Esophagus muscularis mucosa (tissue), 4 donors: ENCODE data around the gene TRIM2. TPM values are rescaled to one million over a fixed set of nuclear protein-coding genes. Genes with fewer than 3 reads are reported as not detected.

Source experiments
- DNase-seq: peaks from one replicate; pipeline ENCODE4 v3.0.0-alpha.2; 2017; ENCODE audit errors: extremely low spot score
- H3K27ac ChIP-seq, 4 donors: fragments of 200-600 bp; sonication (generic); replicated peaks in 1 of 4; 1 replicate in 3 of 4; 2 replicates in 1 of 4; pipeline ENCODE4 v1.5.1; 2016 to 2019; ENCODE audit warnings: mild to moderate bottlenecking in 1 of 4
- H3K27me3 ChIP-seq, 4 donors: fragments of 200-600 bp; sonication (generic); one replicate each; pipeline versions ENCODE4 v1.5.1 to v1.6.0; 2016 to 2019
- H3K36me3 ChIP-seq, 4 donors: fragments of 200-600 bp; sonication (generic); one replicate each; pipeline ENCODE4 v1.5.1; 2016 to 2019
- H3K4me1 ChIP-seq, 4 donors: fragments of 200-600 bp; sonication (generic); one replicate each; pipeline ENCODE4 v1.5.1; 2016 to 2019
- H3K4me3 ChIP-seq, 4 donors: fragments of 200-600 bp; sonication (generic); 1 replicate in 2 of 4; 2 replicates in 2 of 4; pipeline ENCODE4 v1.5.1; 2016 to 2019; ENCODE audit warnings: mild to moderate bottlenecking in 4 of 4, moderate library complexity in 1 of 4
- H3K9me3 ChIP-seq, 4 donors: fragments of 200-600 bp; sonication (generic); 1 replicate in 3 of 4; 2 replicates in 1 of 4; pipeline ENCODE4 v1.5.1; 2016 to 2019
- CTCF ChIP-seq, 3 experiments: fragments of 200-600 bp in 2 of 3; fragments of 450-650 bp in 1 of 3; sonication (generic) in 2 of 3; IDR thresholded peaks; one replicate each; pipeline ENCODE4 v1.5.1; 2017 to 2019; ENCODE audit warnings: antibody characterized with exemption in 3 of 3, mild to moderate bottlenecking in 2 of 3, moderate library complexity in 1 of 3
- EP300 ChIP-seq: sonication (generic); formaldehyde crosslinking; IDR thresholded peaks from one replicate; pipeline ENCODE4 v1.6.1; 2017; ENCODE audit warnings: antibody characterized with exemption
- POLR2A ChIP-seq: fragments of 450-650 bp; IDR thresholded peaks from one replicate; pipeline ENCODE4 v1.6.1; 2017; ENCODE audit warnings: antibody characterized with exemption, moderate library complexity, mild to moderate bottlenecking, low read depth
- POLR2AphosphoS5 ChIP-seq, 2 donors: sonication (generic); formaldehyde crosslinking; IDR thresholded peaks; one replicate each; pipeline ENCODE4 v1.6.1; 2017; ENCODE audit warnings: antibody characterized with exemption in 2 of 2
- WGBS: methylation state at CpG from one replicate; pipeline ENCODE4 v1.1.5; 2018; 5-methylcytosine and 5-hydroxymethylcytosine counted together
- intact Hi-C: fragments of 100-400 bp; cut with DNase I; formaldehyde crosslinking; loops from one replicate; pipeline ENCODE4 v1.15.1; 2023
- total RNA-seq, 4 donors: library from RNA; depleted of rRNA; stranded (reverse); fragments of >200 nt; gene quantifications; one replicate each; pipeline versions ENCODE4 v1.1.0 to v1.2.1, GENCODE V29; 2016

TRIM2 gene
- total RNA-seq, 4 donors from 2014 or later: 28.3 to 36.9 (median 30.4) TPM

DNA sequence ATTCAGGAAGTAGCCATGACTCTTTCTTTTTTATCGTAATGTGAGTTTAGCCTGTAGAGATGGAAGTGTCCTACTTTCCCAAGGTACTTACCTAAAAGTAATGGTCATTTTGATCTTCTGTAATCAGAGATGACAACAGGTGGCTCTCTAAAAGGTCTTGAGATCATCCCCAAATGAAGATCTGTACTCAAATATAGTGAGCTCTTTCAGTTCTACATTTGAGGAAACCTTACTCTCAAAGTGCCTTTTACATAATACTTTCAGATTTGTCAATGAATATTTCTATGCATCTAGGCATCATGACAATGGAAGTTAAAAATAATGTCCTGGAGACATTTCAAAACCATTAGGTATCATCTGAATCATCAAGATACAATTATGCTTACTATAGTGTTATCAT is 123.0 kb downstream of the TRIM2 start:
- 92% methylated on average over 1 of the region's 1 CpG for whole genome bisulfite sequencing
- Histone ChIP-seq H3K36me3 (peaks cover 0 to 64% (median 32%) of the 10 kb centered on the region in 4 donors), H3K4me1 (no peaks in the 10 kb centered on the region), H3K4me3 (no peak overlapping the region), H3K9me3 (no peaks in the 10 kb centered on the region), H3K27ac (no peak overlapping the region), H3K27me3 (no peaks in the 10 kb centered on the region)
- TF ChIP-seq EP300: no peak
- TF ChIP-seq POLR2A: no peak
- no peak for TF ChIP-seq POLR2AphosphoS5 (IDR thresholded peaks at IDR 0.05)
- TF ChIP-seq CTCF (IDR thresholded peaks at IDR 0.05): no peak
- no peak for DNase-seq
- intact Hi-C loops: no loop called here

DNA sequence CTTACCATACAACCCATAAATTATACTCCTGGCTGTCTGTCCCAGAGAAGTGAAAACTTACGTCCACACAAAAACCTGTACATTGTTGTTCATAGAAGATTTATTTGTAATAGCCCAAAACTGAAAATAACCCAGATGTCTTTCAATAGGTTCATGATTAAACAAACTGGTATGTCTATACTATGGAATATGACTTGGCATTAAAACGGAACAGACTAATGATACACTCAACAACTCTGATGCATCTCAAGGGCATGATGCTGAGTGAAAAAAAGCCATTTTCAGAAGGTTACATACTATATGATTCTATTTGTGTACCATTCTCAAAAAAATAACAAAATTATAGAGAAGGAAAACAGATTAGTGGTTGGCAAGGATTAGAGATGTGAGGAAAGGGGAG is 128.7 kb downstream of the TRIM2 start:
- WGBS: 93% methylated on average over 2 of the region's 2 CpGs
- H3K36me3 ChIP-seq: peaks cover 0 to 65% (median 17%) of the 10 kb centered on the region in 4 donors

GRCh38 chr4:153333874-153334273 is 129.6 kb downstream of the TRIM2 start:
- DNase-seq: no peak
- H3K27me3 ChIP-seq: no peaks in the 10 kb centered on the region
- H3K4me3 ChIP-seq: no peak overlapping the region
- no peak overlapping the region for H3K27ac ChIP-seq
- intact Hi-C loops: no loop called here
- peaks cover 0 to 59% (median 14%) of the 10 kb centered on the region in 4 donors for H3K36me3 ChIP-seq
- H3K4me1 ChIP-seq: no peaks in the 10 kb centered on the region
- no peaks in the 10 kb centered on the region for H3K9me3 ChIP-seq
- TF ChIP-seq EP300 (no peak), CTCF (IDR thresholded peaks at IDR 0.05) (no peak), POLR2AphosphoS5 (IDR thresholded peaks at IDR 0.05) (no peak), POLR2A (no peak)

More for the DNA sequence above, 128.7 kb downstream of the TRIM2 start:
- H3K27ac ChIP-seq: no peak overlapping the region
- H3K4me1 ChIP-seq: no peaks in the 10 kb centered on the region
- TF ChIP-seq POLR2A: no peak
- no peaks in the 10 kb centered on the region for H3K27me3 ChIP-seq
- H3K4me3 ChIP-seq: no peak overlapping the region
- no peak for DNase-seq
- intact Hi-C loops: no loop called here
- H3K9me3 ChIP-seq: no peaks in the 10 kb centered on the region

- no peaks in the 10 kb centered on the region for H3K27me3 ChIP-seq
- H3K27ac ChIP-seq: no peak overlapping the region
- no peaks in the 10 kb centered on the region for H3K4me1 ChIP-seq
- no peak overlapping the region for H3K4me3 ChIP-seq
- no peaks in the 10 kb centered on the region for H3K9me3 ChIP-seq
- no peak for DNase-seq
- H3K36me3 ChIP-seq: peaks cover 0 to 46% (median 8%) of the 10 kb centered on the region in 4 donors
- TF ChIP-seq CTCF (IDR thresholded peaks at IDR 0.05) (no peak), POLR2AphosphoS5 (IDR thresholded peaks at IDR 0.05) (no peak), POLR2A (no peak), EP300 (no peak)
- intact Hi-C loops: no loop called here
- WGBS: 80% methylated on average over 4 of the region's 4 CpGs
Observed at GRCh38 chr4:153335665-153336064, 131.4 kb downstream of the TRIM2 start.

DNA sequence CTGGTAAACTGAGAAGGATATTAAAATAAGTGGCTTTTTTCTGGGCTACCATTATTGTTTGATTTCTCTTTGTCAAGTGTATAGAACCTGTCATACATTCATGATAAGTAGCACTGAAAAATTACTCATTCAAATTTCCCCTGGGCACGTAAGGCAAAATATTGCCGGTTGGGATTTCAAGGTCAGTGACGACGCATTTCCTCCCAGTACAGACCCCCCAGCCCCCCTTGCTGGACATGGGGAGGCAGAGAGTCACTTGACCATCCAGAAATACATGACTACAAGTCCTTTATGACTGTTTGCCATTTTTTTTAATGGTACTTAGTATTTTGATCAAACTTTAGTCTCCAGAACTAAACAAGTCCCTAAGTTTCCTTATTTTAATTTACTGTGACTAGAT is 133.4 kb downstream of the TRIM2 start:
- TF ChIP-seq POLR2AphosphoS5 (IDR thresholded peaks at IDR 0.05) (no peak), EP300 (no peak), CTCF (IDR thresholded peaks at IDR 0.05) (no peak), POLR2A (no peak)
- WGBS: 89% methylated on average over 4 of the region's 4 CpGs
- H3K27ac ChIP-seq: no peak overlapping the region

More for the DNA sequence above, 133.4 kb downstream of the TRIM2 start:
- Histone ChIP-seq H3K4me3 (no peak overlapping the region), H3K9me3 (no peaks in the 10 kb centered on the region), H3K27me3 (no peaks in the 10 kb centered on the region), H3K36me3 (peaks cover 0 to 27% (median 5%) of the 10 kb centered on the region in 4 donors), H3K4me1 (peaks cover 0 to 4% (median 0%) of the 10 kb centered on the region in 4 donors)
- intact Hi-C loops: no loop called here
- no peak for DNase-seq
